ENCODE data around the gene SH2D5.

DNA sequence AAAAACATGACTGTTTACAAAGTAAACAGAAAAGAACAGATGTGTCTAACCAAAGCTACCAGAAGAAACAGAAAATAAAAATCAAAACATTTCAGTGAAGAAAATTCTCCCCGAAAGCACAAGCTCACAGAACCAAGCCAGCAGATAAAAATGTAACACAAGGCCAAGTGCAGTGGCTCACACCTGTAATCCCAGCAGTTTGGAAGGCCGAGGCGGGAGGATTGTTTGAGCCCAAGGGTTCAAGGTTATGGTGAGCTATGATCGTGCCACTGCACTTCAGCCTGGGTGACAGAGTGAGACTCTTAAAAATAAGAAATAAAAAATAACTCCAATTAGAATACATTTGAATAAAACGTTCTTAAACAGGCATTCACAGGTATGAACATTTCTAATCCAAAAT, 52.2 kb downstream of the SH2D5 start:
- TF ChIP-seq, protein P1, sequence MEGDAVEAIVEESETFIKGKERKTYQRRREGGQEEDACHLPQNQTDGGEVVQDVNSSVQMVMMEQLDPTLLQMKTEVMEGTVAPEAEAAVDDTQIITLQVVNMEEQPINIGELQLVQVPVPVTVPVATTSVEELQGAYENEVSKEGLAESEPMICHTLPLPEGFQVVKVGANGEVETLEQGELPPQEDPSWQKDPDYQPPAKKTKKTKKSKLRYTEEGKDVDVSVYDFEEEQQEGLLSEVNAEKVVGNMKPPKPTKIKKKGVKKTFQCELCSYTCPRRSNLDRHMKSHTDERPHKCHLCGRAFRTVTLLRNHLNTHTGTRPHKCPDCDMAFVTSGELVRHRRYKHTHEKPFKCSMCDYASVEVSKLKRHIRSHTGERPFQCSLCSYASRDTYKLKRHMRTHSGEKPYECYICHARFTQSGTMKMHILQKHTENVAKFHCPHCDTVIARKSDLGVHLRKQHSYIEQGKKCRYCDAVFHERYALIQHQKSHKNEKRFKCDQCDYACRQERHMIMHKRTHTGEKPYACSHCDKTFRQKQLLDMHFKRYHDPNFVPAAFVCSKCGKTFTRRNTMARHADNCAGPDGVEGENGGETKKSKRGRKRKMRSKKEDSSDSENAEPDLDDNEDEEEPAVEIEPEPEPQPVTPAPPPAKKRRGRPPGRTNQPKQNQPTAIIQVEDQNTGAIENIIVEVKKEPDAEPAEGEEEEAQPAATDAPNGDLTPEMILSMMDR (IDR thresholded peaks at IDR 0.05): no peak
- no peak for TF ChIP-seq POLR2AphosphoS5 (IDR thresholded peaks at IDR 0.05)
